ENCODE data around the gene KRTAP4-16. TPM values are rescaled to one million over a fixed set of nuclear protein-coding genes. Genes with fewer than 3 reads are reported as not detected.
"Not testable (repeated sequence)": the region's sequence is repeated elsewhere in the genome, so short reads cannot be mapped to it uniquely, and the experiment has no call there.

KRTAP4-16 gene
- total RNA-seq (2014; rRNA removed; shearing (Covaris generic)): not detected in 2 replicates

- no peak for DNase-seq (ENCODE audit: low spot score)
Observed at GRCh38 chr17:41101586-41102259, at the start of gene KRTAP4-16. Gene KRTAP4-16 (minus strand): TSS chr17:41102209. CDS start chr17:41102209, 0 bp downstream.

DNA sequence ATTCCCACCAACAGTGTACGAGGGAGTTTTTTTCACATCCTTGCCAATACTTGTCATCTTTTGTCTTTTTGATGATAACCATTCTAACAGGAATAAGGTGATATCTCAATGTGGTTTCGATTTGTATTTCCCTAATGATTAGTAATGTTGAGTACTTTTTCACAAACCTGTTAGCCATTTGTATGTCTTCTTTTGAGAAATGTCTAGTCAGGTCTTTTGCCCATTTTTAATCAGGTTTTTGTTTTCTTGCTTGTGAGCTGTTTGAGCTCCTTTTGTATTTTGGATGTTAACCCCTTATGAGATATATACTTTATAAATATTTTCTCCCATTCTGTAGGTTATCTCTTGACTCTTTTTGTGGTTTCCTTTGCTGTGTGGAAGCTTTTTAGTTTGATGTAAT, 49.5 kb upstream of the KRTAP4-16 start:
- DNase-seq (ENCODE audit: low spot score): no peak

DNA sequence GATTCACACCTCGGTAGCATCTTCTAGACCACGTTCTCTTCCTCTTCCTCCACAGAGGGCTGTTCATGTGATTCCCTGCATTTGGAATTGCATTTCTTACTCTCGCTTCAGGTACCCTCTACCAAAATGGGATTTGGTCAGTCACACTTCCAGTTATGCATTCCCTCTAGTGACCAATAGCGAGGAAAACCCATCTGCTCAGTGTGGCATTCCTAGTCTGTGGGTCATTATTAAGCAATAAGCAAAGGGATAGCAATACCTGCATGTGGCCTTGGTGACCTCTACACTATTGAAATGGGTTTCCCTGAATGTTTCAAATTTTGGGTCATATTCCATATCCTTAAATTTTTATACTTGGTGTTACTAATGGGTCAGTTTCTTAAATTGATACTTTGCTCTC, 48.0 kb upstream of the KRTAP4-16 start:
- DNase-seq (ENCODE audit: low spot score): no peak

DNA sequence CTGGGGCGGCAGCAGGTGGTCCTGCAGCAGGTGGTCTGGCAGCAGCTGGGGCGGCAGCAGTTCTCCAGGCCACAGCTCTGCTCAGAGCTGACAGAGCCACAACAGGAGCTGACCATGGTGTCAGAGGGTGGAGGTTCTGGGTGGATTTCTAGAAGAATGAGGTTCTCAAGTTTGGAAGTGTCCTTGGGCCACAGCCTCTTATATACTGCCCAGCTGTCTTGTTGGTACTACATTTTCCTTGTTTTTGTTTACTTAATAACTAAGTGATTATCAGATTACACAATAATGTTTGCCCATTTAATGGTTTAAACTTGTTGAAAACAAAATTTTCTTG, 47.6 kb upstream of the KRTAP4-16 start, which contains the start of gene KRTAP4-5:
KRTAP4-5 (minus strand) TSS at position 174 of the 334 bp plus-strand sequence; CDS start at position 116, 58 bp downstream.
- DNase-seq (ENCODE audit: low spot score): no peak

GRCh38 chr17:41148971-41149651, 47.1 kb upstream of the KRTAP4-16 start:
- DNase-seq (ENCODE audit: low spot score): not testable (repeated sequence)

- DNase-seq (ENCODE audit: low spot score): no peak
Observed at GRCh38 chr17:41147531-41148204, 45.7 kb upstream of the KRTAP4-16 start.

- DNase-seq (ENCODE audit: low spot score): no peak
Observed at GRCh38 chr17:41145261-41145660, 43.3 kb upstream of the KRTAP4-16 start.

DNA sequence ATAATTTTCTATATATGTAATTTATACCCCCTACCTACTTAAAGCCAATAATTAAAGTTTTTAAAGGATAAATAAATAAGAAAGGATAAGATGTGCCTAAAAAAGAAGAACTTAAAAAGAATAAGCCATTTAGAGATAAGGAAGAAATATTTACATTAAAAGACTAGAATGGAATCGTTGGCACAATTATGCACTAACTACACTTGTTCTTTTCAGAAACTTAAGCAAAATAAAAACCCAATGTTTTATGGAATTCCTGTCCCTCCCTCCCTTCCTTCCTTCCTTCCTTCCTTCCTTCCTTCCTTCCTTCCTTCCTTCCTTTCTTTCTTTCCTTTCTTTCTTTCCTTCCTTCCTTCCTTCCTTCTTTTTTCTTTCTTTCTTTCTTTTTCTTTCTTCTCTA, 42.8 kb upstream of the KRTAP4-16 start:
- DNase-seq (ENCODE audit: low spot score): no peak

DNA sequence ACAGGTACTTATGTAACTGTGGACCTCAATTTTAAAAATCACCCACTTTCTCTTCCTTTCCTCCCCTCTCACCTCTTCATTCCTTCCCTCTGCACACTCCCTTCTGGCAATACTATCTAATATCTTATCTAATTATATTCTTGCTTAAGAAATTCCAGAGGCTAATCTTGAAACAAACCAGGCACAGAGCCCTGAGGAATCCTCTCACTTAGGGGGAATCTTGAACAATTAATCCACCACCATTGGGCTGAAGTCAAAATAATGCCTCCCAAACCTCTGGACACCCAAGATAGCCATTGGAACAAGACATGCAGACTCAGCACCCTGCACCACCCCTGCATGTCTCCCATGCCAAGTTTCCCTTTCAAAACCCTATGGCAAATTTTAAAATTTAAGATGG, 39.4 kb upstream of the KRTAP4-16 start:
- no peak for DNase-seq (ENCODE audit: low spot score)

- DNase-seq (ENCODE audit: low spot score): no peak
Observed at GRCh38 chr17:41140360-41141131, 38.5 kb upstream of the KRTAP4-16 start, which contains the start of gene KRTAP4-6. Gene KRTAP4-6 (minus strand): TSS chr17:41140544. CDS start chr17:41140487, 57 bp downstream.

DNA sequence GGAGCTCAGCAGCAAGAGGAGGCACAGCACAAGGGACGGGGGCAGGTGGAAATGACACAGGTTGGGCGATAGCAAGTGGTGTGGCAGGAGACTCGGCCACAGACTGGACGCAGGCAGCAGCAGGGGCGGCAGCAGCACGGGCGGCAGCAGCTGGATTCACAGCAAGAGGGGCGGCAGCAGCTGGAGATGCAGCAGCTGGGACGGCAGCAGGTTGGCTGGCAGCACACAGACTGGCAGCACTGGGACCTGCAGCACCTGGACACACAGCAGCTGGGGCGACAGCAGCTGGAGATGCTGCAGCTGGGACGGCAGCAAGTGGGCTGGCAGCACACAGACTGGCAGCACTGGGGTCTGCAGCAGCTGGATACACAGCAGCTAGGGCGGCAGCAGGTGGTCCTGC, 37.9 kb upstream of the KRTAP4-16 start:
- not testable (repeated sequence) for DNase-seq (ENCODE audit: low spot score)

GRCh38 chr17:41133880-41134735, 32.1 kb upstream of the KRTAP4-16 start:
- DNase-seq (ENCODE audit: low spot score): no peak

GRCh38 chr17:41131979-41132378, 30.0 kb upstream of the KRTAP4-16 start:
- no peak for DNase-seq (ENCODE audit: low spot score)

DNA sequence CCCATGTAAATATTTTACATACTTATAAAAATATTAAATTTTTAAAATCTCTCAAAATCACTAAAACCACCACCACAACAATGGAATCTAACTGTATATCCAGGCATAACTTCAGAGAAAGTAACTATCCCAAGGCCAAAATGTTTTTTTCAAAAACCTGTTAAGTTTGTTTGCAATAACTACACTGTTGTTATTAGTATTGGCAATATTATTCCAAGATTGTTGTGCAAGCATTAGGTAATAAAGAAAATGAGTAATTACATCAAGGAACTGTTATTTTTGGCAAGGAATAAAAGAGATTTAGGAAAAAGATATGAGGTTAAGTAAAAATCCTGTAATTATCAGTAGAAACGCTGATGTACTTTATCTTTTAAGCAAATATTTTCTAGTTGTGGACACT, 25.4 kb upstream of the KRTAP4-16 start:
- no peak for DNase-seq (ENCODE audit: low spot score)

- no peak for DNase-seq (ENCODE audit: low spot score)
Observed at GRCh38 chr17:41126412-41126811, 24.4 kb upstream of the KRTAP4-16 start.

DNA sequence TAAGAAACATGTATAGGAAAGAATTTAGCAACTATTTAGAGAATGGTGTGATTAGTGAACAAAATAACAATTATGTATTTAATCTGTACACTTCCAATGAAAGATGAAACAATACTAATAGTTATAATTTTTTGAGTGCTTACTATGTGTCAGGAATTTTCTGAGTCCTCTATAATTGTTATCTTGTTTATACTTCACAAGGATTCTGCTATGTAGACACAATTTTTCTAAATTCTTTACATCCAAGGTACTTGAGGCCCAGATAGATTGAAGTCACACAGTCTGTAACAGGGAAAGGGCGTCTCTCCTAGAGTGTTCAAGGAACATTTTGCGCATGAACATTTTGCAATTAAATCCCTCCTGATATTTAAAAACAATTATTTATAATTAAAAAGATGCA, 23.1 kb upstream of the KRTAP4-16 start:
- no peak for DNase-seq (ENCODE audit: low spot score)

GRCh38 chr17:41123991-41124371, 22.0 kb upstream of the KRTAP4-16 start, which contains the start of gene KRTAP4-12:
Gene KRTAP4-12 (minus strand): TSS chr17:41124182. CDS start chr17:41124122, 60 bp downstream.
- not testable (repeated sequence) for DNase-seq (ENCODE audit: low spot score)

DNA sequence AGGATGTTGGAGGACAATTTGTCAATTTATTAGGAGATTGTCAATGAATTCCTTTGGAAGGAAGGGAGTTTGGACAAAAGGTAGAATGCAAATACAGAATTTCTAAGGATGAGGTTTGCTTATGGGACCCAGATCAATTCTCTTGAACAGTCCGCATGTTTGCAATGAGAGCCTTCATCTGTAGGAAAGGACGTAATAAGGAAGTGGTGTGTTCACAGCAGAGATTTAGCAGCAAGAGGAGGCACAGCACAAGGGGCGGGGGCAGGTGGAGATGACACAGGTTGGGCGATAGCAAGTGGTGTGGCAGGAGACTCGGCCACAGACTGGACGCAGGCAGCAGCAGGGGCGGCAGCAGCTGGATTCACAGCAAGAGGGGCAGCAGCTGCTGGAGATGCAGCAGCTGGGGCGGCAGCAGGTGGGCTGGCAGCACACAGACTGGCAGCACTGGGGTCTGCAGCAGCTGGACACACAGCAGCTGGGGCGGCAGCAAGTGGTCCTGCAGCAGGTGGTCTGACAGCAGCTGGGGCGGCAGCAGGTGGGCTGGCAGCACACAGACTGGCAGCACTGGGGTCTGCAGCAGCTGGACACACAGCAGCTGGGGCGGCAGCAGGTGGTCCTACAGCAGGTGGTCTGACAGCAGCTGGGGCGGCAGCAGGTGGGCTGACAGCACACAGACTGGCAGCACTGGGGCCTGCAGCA, 21.4 kb upstream of the KRTAP4-16 start:
- not testable (repeated sequence) for DNase-seq (ENCODE audit: low spot score)

GRCh38 chr17:41121742-41122141, 19.7 kb upstream of the KRTAP4-16 start:
- no peak for DNase-seq (ENCODE audit: low spot score)
